Measurements from ENCODE around the gene ADAMTS12.

DNA sequence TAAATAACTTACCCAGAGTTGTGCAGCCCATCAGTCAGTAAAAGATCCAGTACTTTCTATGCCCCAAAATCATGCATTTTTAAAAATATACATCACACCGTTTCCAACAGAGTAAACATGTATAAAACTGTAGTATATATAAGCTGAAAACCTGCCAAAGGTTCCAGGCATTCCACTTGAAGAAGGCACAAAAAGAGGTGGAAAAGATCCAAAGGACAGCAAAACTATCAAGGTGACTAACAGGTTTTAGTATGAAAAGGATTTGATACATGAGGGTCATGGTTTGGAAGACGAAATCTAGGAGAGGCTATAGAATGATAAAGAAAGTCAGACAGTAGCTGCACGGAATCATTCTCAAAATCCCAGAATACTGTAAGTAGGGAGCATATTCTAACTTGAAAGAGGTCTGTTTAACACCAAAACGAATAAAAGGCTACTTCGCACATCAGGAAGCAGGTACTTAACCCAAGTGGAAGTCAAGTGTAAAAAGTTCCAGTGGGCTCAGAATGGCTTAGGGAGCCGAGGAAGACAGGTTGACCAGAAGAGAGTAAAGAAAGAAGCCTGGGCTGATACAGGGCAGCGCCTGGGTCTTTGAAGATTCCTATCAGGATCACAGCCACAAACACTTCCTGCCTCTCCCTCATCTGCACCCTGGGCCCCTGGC, 207.2 kb downstream of the ADAMTS12 start:
- TF ChIP-seq, protein P1, sequence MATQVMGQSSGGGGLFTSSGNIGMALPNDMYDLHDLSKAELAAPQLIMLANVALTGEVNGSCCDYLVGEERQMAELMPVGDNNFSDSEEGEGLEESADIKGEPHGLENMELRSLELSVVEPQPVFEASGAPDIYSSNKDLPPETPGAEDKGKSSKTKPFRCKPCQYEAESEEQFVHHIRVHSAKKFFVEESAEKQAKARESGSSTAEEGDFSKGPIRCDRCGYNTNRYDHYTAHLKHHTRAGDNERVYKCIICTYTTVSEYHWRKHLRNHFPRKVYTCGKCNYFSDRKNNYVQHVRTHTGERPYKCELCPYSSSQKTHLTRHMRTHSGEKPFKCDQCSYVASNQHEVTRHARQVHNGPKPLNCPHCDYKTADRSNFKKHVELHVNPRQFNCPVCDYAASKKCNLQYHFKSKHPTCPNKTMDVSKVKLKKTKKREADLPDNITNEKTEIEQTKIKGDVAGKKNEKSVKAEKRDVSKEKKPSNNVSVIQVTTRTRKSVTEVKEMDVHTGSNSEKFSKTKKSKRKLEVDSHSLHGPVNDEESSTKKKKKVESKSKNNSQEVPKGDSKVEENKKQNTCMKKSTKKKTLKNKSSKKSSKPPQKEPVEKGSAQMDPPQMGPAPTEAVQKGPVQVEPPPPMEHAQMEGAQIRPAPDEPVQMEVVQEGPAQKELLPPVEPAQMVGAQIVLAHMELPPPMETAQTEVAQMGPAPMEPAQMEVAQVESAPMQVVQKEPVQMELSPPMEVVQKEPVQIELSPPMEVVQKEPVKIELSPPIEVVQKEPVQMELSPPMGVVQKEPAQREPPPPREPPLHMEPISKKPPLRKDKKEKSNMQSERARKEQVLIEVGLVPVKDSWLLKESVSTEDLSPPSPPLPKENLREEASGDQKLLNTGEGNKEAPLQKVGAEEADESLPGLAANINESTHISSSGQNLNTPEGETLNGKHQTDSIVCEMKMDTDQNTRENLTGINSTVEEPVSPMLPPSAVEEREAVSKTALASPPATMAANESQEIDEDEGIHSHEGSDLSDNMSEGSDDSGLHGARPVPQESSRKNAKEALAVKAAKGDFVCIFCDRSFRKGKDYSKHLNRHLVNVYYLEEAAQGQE (IDR thresholded peaks at IDR 0.05; ENCODE audit: unreplicated experiment), result no peak
- TF ChIP-seq EZH2 (IDR thresholded peaks at IDR 0.05; ENCODE audit: low read depth, unreplicated experiment) (no peak), ZNF114 (CRISPR knock-in tag; IDR thresholded peaks at IDR 0.05) (no peak), EZH2phosphoT487 (IDR thresholded peaks at IDR 0.05; ENCODE audit: unreplicated experiment) (no peak), CREB1 (CRISPR knock-in tag; IDR thresholded peaks at IDR 0.05; ENCODE audit: low read depth) (no peak)
- TF ChIP-seq, protein P2, sequence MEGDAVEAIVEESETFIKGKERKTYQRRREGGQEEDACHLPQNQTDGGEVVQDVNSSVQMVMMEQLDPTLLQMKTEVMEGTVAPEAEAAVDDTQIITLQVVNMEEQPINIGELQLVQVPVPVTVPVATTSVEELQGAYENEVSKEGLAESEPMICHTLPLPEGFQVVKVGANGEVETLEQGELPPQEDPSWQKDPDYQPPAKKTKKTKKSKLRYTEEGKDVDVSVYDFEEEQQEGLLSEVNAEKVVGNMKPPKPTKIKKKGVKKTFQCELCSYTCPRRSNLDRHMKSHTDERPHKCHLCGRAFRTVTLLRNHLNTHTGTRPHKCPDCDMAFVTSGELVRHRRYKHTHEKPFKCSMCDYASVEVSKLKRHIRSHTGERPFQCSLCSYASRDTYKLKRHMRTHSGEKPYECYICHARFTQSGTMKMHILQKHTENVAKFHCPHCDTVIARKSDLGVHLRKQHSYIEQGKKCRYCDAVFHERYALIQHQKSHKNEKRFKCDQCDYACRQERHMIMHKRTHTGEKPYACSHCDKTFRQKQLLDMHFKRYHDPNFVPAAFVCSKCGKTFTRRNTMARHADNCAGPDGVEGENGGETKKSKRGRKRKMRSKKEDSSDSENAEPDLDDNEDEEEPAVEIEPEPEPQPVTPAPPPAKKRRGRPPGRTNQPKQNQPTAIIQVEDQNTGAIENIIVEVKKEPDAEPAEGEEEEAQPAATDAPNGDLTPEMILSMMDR (conservative IDR thresholded peaks at IDR 0.05; ENCODE audit: low read depth in 2 of 2), result no peak

Measured in GM23338 (cell line).